WTC11 (cell line): ENCODE measurements around the gene DNM3. TPM values are rescaled to one million over a fixed set of nuclear protein-coding genes. Genes with fewer than 3 reads are reported as not detected.

Experiments used
- ATAC-seq: fragments of 200-7000 bp; cut with Tn5 transposase; 2 replicates; pipeline ENCODE4 v1.10.0; 2021; ENCODE audit warnings: mild to moderate bottlenecking, moderate library complexity
- CTCF ChIA-PET: fragments of 300-600 bp; sonication (Branson Sonifier 250); formaldehyde crosslinking; loops from one replicate; lab custom pipeline; 2021; ENCODE audit warnings: antibody characterized with exemption; lab: Charles Lee
- POLR2A ChIA-PET: fragments of 350-600 bp; sonication (Branson Sonifier 250); formaldehyde crosslinking; loops from one replicate; lab custom pipeline; 2021; ENCODE audit warnings: antibody characterized with exemption; lab: Charles Lee
- DNase-seq: peaks from one replicate; pipeline ENCODE4 v3.0.0; 2021; ENCODE audit warnings: low spot score
- H3K27ac Mint-ChIP-seq: 2 replicates; pipeline ENCODE4 v1.8.0; 2021; ENCODE audit warnings: mixed read lengths
- H3K27me3 Mint-ChIP-seq: 2 replicates; pipeline ENCODE4 v1.8.0; 2021; ENCODE audit warnings: low read depth, mild to moderate bottlenecking, moderate library complexity, mixed read lengths
- H3K36me3 Mint-ChIP-seq: 2 replicates; pipeline ENCODE4 v1.8.0; 2021; ENCODE audit warnings: mixed read lengths
- H3K4me1 Mint-ChIP-seq: 2 replicates; pipeline ENCODE4 v1.8.0; 2022; ENCODE audit warnings: mixed read lengths
- H3K4me3 Mint-ChIP-seq: 2 replicates; pipeline ENCODE4 v1.8.0; 2021; ENCODE audit warnings: mild to moderate bottlenecking, moderate library complexity, mixed read lengths
- H3K9me3 Mint-ChIP-seq: 2 replicates; pipeline ENCODE4 v1.8.0; 2021; ENCODE audit warnings: mixed read lengths
- CBFB ChIP-seq: sonication (generic); formaldehyde crosslinking; IDR thresholded peaks from 2 replicates; pipeline ENCODE4 v1.8.1; 2022; ENCODE audit warnings: mild to moderate bottlenecking, low read depth, missing genetic modification reagents
- CDX4 ChIP-seq: fragments of 250-450 bp; sonication (Bioruptor Pico); IDR thresholded peaks from 2 replicates; pipeline ENCODE4 v1.9.0; 2021; ENCODE audit warnings: moderate library complexity, mild to moderate bottlenecking, inconsistent platforms, borderline replicate concordance
- CTCF ChIP-seq: fragments of 200-600 bp; IDR thresholded peaks from 2 replicates; pipeline ENCODE4 v1.8.0; 2022; ENCODE audit warnings: antibody characterized with exemption
- ELF4 ChIP-seq: sonication (generic); formaldehyde crosslinking; IDR thresholded peaks from 2 replicates; pipeline ENCODE4 v1.8.1; 2022; ENCODE audit warnings: low read depth, mild to moderate bottlenecking, moderate library complexity, missing genetic modification reagents
- ERG ChIP-seq: fragments of 250-450 bp; sonication (Bioruptor Pico); IDR thresholded peaks from 2 replicates; pipeline ENCODE4 v1.8.0; 2021; ENCODE audit warnings: mild to moderate bottlenecking
- ESRRA ChIP-seq: sonication (generic); formaldehyde crosslinking; IDR thresholded peaks from 2 replicates; pipeline ENCODE4 v1.8.1; 2022; ENCODE audit warnings: mild to moderate bottlenecking, missing genetic modification reagents, borderline replicate concordance
- FOXP1 ChIP-seq: sonication (generic); formaldehyde crosslinking; IDR thresholded peaks from 2 replicates; pipeline ENCODE4 v1.8.0; 2022; ENCODE audit warnings: missing genetic modification reagents, mild to moderate bottlenecking, moderate library complexity, borderline replicate concordance
- JAZF1 ChIP-seq: fragments of 250-450 bp; sonication (Bioruptor Pico); IDR thresholded peaks from 2 replicates; pipeline ENCODE4 v1.9.0; 2021; ENCODE audit warnings: moderate library complexity, mild to moderate bottlenecking, inconsistent platforms
- KAT7 ChIP-seq: sonication (generic); formaldehyde crosslinking; IDR thresholded peaks from 2 replicates; pipeline ENCODE4 v1.8.1; 2023; ENCODE audit warnings: missing genetic modification reagents, mild to moderate bottlenecking, borderline replicate concordance
- MLX ChIP-seq: sonication (generic); formaldehyde crosslinking; IDR thresholded peaks from 2 replicates; pipeline ENCODE4 v1.8.1; 2023; ENCODE audit warnings: mild to moderate bottlenecking, missing genetic modification reagents, moderate library complexity
- OVOL2 ChIP-seq: fragments of 250-450 bp; sonication (Bioruptor Pico); IDR thresholded peaks from 2 replicates; pipeline ENCODE4 v1.9.0; 2021; ENCODE audit warnings: mild to moderate bottlenecking, borderline replicate concordance
- PREB ChIP-seq: sonication (generic); formaldehyde crosslinking; IDR thresholded peaks from 2 replicates; pipeline ENCODE4 v1.8.1; 2022; ENCODE audit warnings: mild to moderate bottlenecking, missing genetic modification reagents, moderate library complexity, borderline replicate concordance
- ZMAT4 ChIP-seq: fragments of 250-450 bp; sonication (Bioruptor Pico); IDR thresholded peaks from 2 replicates; pipeline ENCODE4 v1.9.0; 2021; ENCODE audit warnings: mild to moderate bottlenecking
- ZNF232 ChIP-seq: sonication (generic); formaldehyde crosslinking; IDR thresholded peaks from 2 replicates; pipeline ENCODE4 v1.8.0; 2022; ENCODE audit warnings: mild to moderate bottlenecking, missing genetic modification reagents
- ZNF281 ChIP-seq: sonication (generic); formaldehyde crosslinking; IDR thresholded peaks from 2 replicates; pipeline ENCODE4 v1.8.0; 2023; ENCODE audit warnings: mild to moderate bottlenecking, missing genetic modification reagents
- ZNF416 ChIP-seq: fragments of 250-450 bp; sonication (Bioruptor Pico); IDR thresholded peaks from 2 replicates; pipeline ENCODE4 v1.9.0; 2021; ENCODE audit warnings: mild to moderate bottlenecking, inconsistent platforms
- ZNF512 ChIP-seq: sonication (generic); formaldehyde crosslinking; IDR thresholded peaks from 2 replicates; pipeline ENCODE4 v1.8.1; 2022; ENCODE audit warnings: missing genetic modification reagents, borderline replicate concordance
- ZNF671 ChIP-seq: fragments of 250-450 bp; sonication (Bioruptor Pico); IDR thresholded peaks from 2 replicates; pipeline ENCODE4 v1.8.0; 2021; ENCODE audit warnings: mild to moderate bottlenecking
- total RNA-seq: library from RNA; stranded (reverse); gene quantifications from 3 replicates; pipeline ENCODE4 v1.2.3, GENCODE V29; 2021

DNM3 gene
- total RNA-seq, 1 experiment from 2014 or later = 1.9 TPM

- no peak overlapping the region for H3K27ac Mint-ChIP-seq
- peaks cover 21% of the 10 kb centered on the region for H3K36me3 Mint-ChIP-seq
- DNase-seq (no peak), ATAC-seq (no peak)
- ChIA-PET POLR2A (no interaction called here), CTCF (no interaction called here)
- TF ChIP-seq CTCF = no peak
- TF ChIP-seq OVOL2 = no peak
- TF ChIP-seq FOXP1 = no peak
- no peak for TF ChIP-seq ZNF671
- TF ChIP-seq JAZF1 = no peak
- no peak for TF ChIP-seq MLX (CRISPR knock-in tag)
- no peak for TF ChIP-seq CDX4 (CRISPR knock-in tag)
- no peak for TF ChIP-seq ZNF281 (CRISPR knock-in tag)
- TF ChIP-seq ZNF512 (CRISPR knock-in tag) = no peak
- TF ChIP-seq ELF4 (CRISPR knock-in tag) = no peak
- TF ChIP-seq PREB (CRISPR knock-in tag) = no peak
- no peak for TF ChIP-seq ZNF416 (CRISPR knock-in tag)
- no peak for TF ChIP-seq CBFB
- TF ChIP-seq ESRRA = no peak
- TF ChIP-seq KAT7 (CRISPR knock-in tag) = no peak
- no peak for TF ChIP-seq ZNF232 (CRISPR knock-in tag)
- no peak for TF ChIP-seq ERG (CRISPR knock-in tag)
- TF ChIP-seq ZMAT4 (CRISPR knock-in tag) = no peak
- H3K4me1 Mint-ChIP-seq = peaks cover 19% of the 10 kb centered on the region
- H3K27me3 Mint-ChIP-seq = no peaks in the 10 kb centered on the region
- no peak overlapping the region for H3K4me3 Mint-ChIP-seq
- peaks cover 30% of the 10 kb centered on the region for H3K9me3 Mint-ChIP-seq
Observed at GRCh38 chr1:172345077-172345476, 503.8 kb downstream of the DNM3 start.
